H1 (cell line): ENCODE measurements around the gene HNRNPU. TPM values are rescaled to one million over a fixed set of nuclear protein-coding genes. Genes with fewer than 3 reads are reported as not detected.

Experiments
- CHD7 ChIP-seq: fragments of 300-600 bp; sonication (generic); IDR thresholded peaks from 2 replicates; pipeline ENCODE4 v1.7.1; 2012; ENCODE audit warnings: low read length, moderate library complexity, mild to moderate bottlenecking, inconsistent platforms; ENCODE audit not compliant: insufficient replicate concordance
- CTBP2 ChIP-seq: IDR thresholded peaks from 2 replicates; pipeline ENCODE4 v1.7.0; 2011; ENCODE audit warnings: borderline replicate concordance, mild to moderate bottlenecking, moderate library complexity, mixed read lengths, low read length; ENCODE audit not compliant: insufficient read depth, insufficient read length
- RFX5 ChIP-seq: IDR thresholded peaks from 2 replicates; pipeline ENCODE4 v1.6.1; 2011; ENCODE audit warnings: low read depth, low read length, improper control_type of control experiment, borderline replicate concordance
- RNF2 ChIP-seq: fragments of 200-900, 300-1000 bp; sonication (generic); IDR thresholded peaks from 2 replicates; pipeline ENCODE4 v1.7.1; 2016; ENCODE audit warnings: borderline replicate concordance, low read depth, mild to moderate bottlenecking, antibody characterized with exemption, low read length; ENCODE audit not compliant: poor library complexity, severe bottlenecking; ENCODE audit errors: missing control alignments
- SP1 ChIP-seq: IDR thresholded peaks from 2 replicates; pipeline ENCODE4 v1.6.1; 2011; ENCODE audit warnings: low read depth, low read length
- TEAD4 ChIP-seq: IDR thresholded peaks from 2 replicates; pipeline ENCODE4 v1.6.1; 2012; ENCODE audit warnings: low read depth, low read length, inconsistent platforms, mixed read lengths
- USF2 ChIP-seq: IDR thresholded peaks from 2 replicates; pipeline ENCODE4 v1.6.1; 2011; ENCODE audit warnings: low read length, improper control_type of control experiment
- YY1 ChIP-seq: IDR thresholded peaks from 2 replicates; pipeline ENCODE4 v1.6.1; 2011; ENCODE audit warnings: low read depth, mild to moderate bottlenecking, low read length
- polyA plus RNA-seq, 7 experiments: library from polyadenylated mRNA; depleted of rRNA in 3 of 7; stranded (reverse) in 5 of 7; unstranded in 2 of 7; fragments of >200 nt in 5 of 7; fragments of 200-250 nt in 2 of 7; gene quantifications; 1 replicate in 5 of 7; 2 replicates in 1 of 7; 4 replicates in 1 of 7; pipeline versions ENCODE4 v1.2.1 to v1.2.3, GENCODE V29; 2011 to 2013; ENCODE audit warnings: missing spikeins in 2 of 7, mixed read lengths in 2 of 7
- total RNA-seq: library from RNA; stranded (reverse); fragmentation: NEBNext Ultra II Directional; extraction: Animal tissue kit (Norgen Biotek cat#: 25700); gene quantifications from 2 replicates; pipeline ENCODE4 v1.2.1, GENCODE V29; 2021

HNRNPU gene
- total and polyA plus RNA-seq, 2 of the 8 experiments (the other 6 are each of a cell fraction or from before 2014, with no cell fraction given) = 95.6 to 606 TPM

- no peak for TF ChIP-seq CHD7
- TF ChIP-seq RNF2 = no peak
- no peak for TF ChIP-seq CTBP2
- TF ChIP-seq SP1 = no peak
- no peak for TF ChIP-seq TEAD4
- TF ChIP-seq YY1 = no peak
- TF ChIP-seq USF2 = no peak
- no peak for TF ChIP-seq RFX5
Measured at GRCh38 chr1:244887281-244887680, 22.9 kb upstream of the HNRNPU start (continued).
